Testis (tissue), 2 donors: ENCODE measurements around the gene HOMER3.
A peak's percentile ranks its signal among the peaks of the same experiment; 100 is the strongest.

Experiments used
- POLR2A ChIP-seq: fragments of 450-650 bp; IDR thresholded peaks from one replicate; pipeline ENCODE4 v1.6.1; 2017; ENCODE audit warnings: antibody characterized with exemption, mild to moderate bottlenecking, moderate library complexity
- TF ChIP-seq, protein P1 (sequence below), 3 experiments: fragments of 450-650 bp in 2 of 3; fragments of 200-600 bp in 1 of 3; sonication (generic) in 1 of 3; IDR thresholded peaks; one replicate each; pipeline ENCODE4 v1.5.1; 2016 to 2019; ENCODE audit warnings: antibody characterized with exemption in 3 of 3, mild to moderate bottlenecking in 2 of 3, moderate library complexity in 1 of 3

DNA sequence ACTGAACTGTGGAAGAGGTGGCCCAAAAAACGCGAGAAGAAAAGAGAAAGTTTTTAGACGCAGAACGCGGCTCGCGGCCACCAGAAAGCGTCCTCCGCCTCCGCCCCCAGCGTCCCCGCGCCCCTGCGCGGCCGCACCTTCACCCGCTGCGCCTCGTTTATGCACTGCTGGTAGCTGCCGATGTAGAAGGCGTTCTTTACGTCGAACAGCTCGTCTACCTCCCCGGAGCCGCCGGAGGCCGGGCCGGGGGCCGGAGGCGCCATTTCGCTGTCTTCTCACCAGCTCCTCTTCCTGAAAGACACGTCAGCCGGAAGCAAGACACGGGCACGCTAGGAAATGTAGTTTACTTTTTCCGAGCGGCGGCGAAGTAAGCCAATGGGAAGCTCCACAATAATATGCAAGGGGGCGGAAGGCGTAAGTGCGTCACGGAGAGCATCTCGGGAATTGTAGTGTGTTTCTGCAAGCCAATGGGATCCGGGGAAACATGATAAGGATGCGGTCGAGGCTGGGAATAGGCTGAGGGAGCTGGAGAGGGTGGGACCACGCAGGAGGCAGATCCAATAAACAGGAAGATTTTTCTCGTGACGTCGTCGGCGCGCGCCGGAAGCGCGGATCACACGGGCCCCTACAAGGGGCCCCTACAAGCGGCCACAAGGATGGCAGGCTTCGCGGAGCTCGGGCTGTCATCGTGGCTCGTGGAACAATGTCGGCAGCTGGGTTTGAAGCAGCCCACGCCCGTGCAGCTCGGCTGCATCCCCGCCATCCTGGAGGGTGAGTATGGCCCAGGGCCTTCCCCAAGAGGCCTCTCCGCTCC is 21.7 kb downstream of the HOMER3 start, which contains the start of the genes COPE and DDX49:
- peak; percentile 34 for TF ChIP-seq POLR2A
- TF ChIP-seq, protein P1, sequence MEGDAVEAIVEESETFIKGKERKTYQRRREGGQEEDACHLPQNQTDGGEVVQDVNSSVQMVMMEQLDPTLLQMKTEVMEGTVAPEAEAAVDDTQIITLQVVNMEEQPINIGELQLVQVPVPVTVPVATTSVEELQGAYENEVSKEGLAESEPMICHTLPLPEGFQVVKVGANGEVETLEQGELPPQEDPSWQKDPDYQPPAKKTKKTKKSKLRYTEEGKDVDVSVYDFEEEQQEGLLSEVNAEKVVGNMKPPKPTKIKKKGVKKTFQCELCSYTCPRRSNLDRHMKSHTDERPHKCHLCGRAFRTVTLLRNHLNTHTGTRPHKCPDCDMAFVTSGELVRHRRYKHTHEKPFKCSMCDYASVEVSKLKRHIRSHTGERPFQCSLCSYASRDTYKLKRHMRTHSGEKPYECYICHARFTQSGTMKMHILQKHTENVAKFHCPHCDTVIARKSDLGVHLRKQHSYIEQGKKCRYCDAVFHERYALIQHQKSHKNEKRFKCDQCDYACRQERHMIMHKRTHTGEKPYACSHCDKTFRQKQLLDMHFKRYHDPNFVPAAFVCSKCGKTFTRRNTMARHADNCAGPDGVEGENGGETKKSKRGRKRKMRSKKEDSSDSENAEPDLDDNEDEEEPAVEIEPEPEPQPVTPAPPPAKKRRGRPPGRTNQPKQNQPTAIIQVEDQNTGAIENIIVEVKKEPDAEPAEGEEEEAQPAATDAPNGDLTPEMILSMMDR (IDR thresholded peaks at IDR 0.05) = peak in 1 of 3 experiments; percentile 22
